ENCODE data around the gene FMN2.
"Not testable (repeated sequence)": the region's sequence is repeated elsewhere in the genome, so short reads cannot be mapped to it uniquely, and the experiment has no call there.

The FMN2 gene

DNA sequence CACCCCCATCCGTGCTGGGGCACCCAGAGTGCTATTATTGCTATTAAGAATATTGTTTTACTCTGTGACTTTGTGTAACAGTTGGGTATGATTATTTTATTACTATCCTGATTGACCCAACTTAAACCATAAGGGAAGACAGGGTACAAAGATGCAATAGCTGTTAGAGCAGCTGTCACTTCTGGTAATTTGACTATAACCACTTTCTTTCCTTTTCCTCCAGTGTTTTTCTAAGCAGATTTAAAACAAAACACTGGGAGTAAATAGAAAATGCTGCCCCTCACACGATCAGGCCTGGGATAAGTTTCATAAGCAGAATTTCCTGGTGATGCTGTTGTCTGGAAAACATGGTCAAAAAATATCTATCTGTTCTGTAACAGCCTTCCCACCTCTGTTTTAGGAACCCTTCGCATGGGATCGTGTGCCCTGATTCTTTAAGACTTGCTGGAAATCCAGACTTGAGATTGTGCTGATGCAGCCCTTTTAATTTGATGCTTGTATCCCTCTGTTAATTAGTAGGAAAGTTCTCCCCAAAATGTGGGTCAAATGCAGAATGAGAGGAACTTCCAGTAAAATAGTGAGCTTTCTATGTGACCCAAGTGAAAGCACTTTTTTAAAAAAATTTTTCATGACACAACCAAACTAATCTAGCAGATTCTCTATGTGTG, 165.3 kb downstream of the FMN2 start:
- Histone ChIP-seq H3K4me3 (no peak overlapping the region), H3K27ac (no peak overlapping the region)
- no peak for DNase-seq (ENCODE audit: low spot score)
- TF ChIP-seq, protein P1, sequence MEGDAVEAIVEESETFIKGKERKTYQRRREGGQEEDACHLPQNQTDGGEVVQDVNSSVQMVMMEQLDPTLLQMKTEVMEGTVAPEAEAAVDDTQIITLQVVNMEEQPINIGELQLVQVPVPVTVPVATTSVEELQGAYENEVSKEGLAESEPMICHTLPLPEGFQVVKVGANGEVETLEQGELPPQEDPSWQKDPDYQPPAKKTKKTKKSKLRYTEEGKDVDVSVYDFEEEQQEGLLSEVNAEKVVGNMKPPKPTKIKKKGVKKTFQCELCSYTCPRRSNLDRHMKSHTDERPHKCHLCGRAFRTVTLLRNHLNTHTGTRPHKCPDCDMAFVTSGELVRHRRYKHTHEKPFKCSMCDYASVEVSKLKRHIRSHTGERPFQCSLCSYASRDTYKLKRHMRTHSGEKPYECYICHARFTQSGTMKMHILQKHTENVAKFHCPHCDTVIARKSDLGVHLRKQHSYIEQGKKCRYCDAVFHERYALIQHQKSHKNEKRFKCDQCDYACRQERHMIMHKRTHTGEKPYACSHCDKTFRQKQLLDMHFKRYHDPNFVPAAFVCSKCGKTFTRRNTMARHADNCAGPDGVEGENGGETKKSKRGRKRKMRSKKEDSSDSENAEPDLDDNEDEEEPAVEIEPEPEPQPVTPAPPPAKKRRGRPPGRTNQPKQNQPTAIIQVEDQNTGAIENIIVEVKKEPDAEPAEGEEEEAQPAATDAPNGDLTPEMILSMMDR (IDR thresholded peaks at IDR 0.05): no peak

- DNase-seq (ENCODE audit: low spot score): no peak
- TF ChIP-seq, protein P1 (IDR thresholded peaks at IDR 0.05): no peak
- Histone ChIP-seq H3K4me3 (no peak overlapping the region), H3K27ac (no peak overlapping the region)
Measured at GRCh38 chr1:240258910-240259309, 167.2 kb downstream of the FMN2 start.

DNA sequence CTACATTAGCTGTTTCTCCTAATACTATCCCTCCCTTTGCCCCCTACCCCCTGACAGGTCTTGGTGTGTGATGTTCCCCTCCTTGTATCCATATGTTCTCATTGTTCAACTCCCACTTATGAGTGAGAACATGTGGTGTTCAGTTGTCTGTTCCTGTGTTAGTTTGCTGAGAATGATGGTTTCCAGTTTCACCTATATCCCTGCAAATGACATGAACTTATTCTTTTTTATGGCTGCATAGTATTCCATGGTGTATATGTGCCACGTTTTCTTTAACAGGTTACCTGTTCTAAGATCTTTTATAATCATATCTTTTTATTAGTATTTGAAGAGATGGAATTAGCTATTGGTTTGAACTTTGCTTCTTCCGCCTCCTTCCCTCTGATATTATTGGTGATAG, 172.8 kb downstream of the FMN2 start:
- not testable (repeated sequence) for DNase-seq (ENCODE audit: low spot score); H3K27ac ChIP-seq; H3K4me3 ChIP-seq

DNA sequence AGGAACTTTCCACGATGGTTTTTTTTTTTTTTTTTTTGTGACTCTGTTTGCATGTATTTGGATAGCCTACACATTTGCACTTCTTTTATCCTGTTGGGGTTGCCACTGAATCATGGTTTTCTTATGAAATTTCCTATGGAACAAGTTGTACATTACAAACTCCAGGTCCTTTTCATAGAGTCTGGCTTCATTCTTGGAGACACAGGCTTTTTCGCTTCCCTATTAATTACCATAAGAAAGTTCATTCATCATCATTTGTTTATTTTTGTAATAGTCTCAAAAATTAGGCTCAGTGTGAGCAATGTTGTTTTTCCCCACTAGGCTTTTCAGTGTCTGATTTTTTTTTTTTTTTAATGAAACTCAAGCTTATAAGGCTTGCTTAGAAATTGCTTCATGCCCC, 179.4 kb downstream of the FMN2 start:
- DNase-seq (ENCODE audit: low spot score): no peak
- H3K4me3 ChIP-seq: no peak overlapping the region
- no peak overlapping the region for H3K27ac ChIP-seq
- TF ChIP-seq, protein P1 (IDR thresholded peaks at IDR 0.05): no peak

- Histone ChIP-seq H3K27ac (no peak overlapping the region), H3K4me3 (no peak overlapping the region)
- TF ChIP-seq, protein P1 (IDR thresholded peaks at IDR 0.05): no peak
- no peak for DNase-seq (ENCODE audit: low spot score)
Measured at GRCh38 chr1:240274569-240274968, 182.9 kb downstream of the FMN2 start.

GRCh38 chr1:240275219-240275618, 183.5 kb downstream of the FMN2 start:
- DNase-seq (ENCODE audit: low spot score); H3K4me3 ChIP-seq: not testable (repeated sequence)

GRCh38 chr1:240278082-240278481, 186.4 kb downstream of the FMN2 start:
- Histone ChIP-seq H3K27ac (no peak overlapping the region), H3K4me3 (no peak overlapping the region)
- DNase-seq (ENCODE audit: low spot score): no peak
- TF ChIP-seq, protein P1 (IDR thresholded peaks at IDR 0.05): no peak

More at GRCh38 chr1:240275219-240275618, 183.5 kb downstream of the FMN2 start:
- H3K27ac ChIP-seq: not testable (repeated sequence)

DNA sequence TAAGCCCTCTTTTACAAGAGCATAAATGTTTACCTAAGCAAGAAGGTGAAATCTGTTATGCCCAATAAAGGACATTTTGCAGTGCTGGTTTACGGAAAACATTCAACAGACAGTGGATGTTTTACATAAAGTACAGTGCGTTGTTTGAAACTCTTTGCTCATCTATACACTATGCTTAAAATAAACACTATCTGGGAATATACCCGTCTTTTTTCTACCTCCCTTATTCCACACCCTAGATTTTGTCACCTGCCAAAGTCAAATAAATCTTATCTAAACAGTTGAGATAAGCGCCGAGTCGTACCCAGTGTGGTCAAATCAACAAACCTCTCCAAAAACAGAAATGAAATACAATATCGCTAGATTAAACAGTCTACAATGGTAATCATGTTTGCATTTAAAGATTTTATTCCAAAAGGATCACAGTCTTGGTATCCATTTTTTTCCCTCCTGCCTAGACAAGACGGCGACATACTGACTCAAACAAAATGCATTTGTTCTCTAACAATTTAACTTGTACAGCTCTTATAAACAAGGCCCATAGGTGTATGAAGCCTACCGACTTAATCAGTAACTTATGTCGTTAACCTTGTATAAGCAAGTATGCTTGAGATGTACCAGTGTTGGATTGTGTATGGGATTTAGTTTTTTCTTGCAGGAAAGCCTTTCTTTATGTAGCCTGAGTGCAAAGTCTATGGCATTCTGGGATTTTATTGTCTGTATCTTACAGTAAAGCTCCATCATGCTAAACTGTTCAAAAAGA, 189.1 kb downstream of the FMN2 start:
- DNase-seq (ENCODE audit: low spot score): no peak
- TF ChIP-seq, protein P1 (IDR thresholded peaks at IDR 0.05): no peak
- no peak overlapping the region for H3K4me3 ChIP-seq
- H3K27ac ChIP-seq: no peak overlapping the region

All from coronary artery (tissue), 2 donors.